ENCODE measurements around the gene SPIRE2.
A peak's percentile ranks its signal among the peaks of the same experiment; 100 is the strongest.

SPIRE2 gene

DNA sequence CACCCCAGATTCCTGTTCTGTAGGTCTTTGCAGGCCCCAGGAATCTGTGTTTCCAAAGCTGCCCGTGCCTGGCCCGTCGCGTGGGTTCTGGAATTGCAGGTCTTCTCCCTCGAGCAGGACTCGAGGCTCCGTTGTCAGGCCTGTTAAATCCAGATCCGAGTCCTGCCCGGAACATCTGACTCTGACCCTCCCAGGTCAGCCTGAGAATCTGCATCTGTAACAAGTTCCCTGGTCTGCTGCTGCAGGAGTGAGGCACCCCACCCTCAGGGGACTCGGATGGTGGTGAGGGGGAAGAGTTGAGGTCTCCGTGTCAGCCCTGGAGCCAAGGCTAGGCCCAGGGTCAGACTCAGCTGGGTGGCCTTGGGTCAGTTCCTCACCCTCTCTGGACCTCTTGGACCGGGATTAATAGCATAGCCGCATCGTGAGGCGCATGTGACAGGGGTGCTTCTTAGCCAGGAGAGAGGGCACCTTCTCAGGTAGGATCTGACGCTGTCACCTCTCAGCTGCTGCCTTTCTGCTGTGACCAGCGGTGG, 8.8 kb downstream of the SPIRE2 start:
- no peak for DNase-seq (ENCODE audit: low spot score)

DNA sequence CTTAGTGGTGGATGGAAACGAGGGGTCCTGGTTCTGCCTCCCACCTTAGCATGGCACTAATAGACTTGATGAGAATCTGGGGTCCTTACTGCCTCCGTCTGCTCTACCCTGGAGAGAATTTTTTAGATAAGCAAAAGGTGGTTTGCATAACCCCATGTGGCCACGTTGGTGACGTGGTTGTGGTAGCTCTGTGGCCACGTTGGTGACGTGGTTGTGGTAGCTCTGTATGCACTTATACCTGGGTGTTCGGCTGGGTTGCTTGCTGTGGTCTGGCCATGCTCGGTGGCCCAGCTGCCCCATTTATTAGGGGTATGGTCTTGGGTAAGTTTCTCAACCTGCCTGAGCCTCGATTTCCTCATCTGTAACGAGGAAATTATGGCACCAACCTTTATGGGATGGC, 13.0 kb downstream of the SPIRE2 start:
- peak; percentile 42 for DNase-seq (ENCODE audit: low spot score)

DNA sequence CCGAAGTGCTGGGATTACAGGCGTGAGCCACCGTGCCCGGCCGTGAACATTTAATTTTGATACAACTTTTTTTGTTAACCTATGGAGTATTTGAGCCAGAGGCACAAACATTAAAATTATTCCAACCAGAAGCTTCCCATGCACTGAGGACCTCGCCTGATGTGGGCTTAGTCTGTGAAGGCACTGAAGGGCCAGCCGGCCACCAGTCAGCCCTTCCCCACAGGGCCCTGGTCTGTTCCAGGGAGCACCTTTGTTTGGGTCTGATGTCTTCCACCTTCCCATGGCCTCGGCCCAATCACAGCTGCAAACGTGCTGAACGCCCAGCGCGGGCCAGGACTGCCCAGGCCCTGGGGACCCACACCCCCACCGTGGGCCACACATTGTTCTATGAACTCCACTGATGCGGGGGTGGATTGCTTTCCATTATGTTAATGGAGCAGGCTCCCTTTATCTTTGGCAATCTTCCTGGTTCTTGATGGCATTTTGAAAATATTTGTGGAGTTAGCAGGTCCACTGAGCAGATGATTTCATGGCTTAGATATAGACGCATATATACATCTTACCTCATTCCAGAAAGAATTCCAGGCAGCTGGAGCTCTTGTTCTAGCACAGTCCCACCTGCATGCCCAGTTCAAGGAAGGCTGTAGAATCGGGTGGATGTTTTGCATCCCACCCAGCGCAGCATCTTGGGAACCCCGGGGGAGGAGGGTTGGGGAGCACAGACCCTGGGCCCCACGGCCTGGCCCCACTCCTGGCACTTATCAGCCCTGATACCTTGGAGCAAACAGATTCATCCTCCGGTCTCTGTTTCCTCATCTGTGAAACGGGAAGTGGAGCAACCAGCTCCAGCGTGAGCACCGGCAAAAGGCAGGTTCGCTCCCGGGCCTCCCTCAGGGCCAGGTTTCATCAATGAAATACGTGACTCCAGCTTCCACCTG, 14.5 kb downstream of the SPIRE2 start:
- no peak for DNase-seq (ENCODE audit: low spot score)

DNA sequence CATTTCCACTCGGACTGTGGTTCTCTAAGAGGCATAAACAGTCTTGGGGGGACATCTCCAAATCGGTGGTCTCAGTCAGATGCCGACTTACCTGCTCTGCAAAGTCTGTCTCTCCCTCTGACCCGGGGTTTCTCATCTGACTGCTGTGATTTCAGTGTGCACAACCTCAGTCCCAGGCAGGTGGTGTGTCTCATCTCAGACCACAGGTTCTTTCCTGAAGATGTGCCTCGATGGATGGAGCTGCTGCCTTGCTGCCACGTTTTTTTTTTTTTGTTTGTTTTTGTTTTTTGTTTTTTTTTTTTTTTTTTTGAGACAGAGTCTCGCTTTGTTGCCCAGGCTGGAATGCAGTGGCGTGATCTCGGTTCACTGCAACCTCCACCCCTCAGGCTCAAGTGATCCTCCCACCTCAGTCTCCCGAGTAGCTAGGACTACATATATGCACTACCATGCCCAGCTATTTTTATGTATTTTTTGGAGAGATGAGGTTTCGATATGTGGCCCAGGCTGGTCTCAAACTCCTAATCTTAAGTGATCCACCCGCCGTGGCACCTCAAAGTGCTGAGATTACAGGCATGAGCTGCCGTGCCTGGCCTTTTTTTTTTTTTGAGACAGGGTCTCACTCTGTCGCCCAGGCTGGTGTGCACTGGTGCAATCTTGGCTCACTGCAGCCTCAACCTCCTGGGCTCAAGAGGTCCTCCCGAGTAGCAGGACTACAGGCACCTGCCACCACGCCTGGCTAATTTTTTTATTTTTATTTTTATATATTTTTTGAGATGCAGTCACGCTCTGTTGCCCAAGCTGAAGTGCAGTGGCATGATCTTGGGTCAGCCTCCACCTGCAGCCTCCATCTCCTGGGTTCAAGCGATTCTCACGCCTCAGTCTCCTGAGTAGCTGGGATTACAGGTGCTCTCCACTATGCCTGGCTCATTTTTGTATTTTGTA, 15.4 kb downstream of the SPIRE2 start:
- DNase-seq (ENCODE audit: low spot score), result no peak

DNA sequence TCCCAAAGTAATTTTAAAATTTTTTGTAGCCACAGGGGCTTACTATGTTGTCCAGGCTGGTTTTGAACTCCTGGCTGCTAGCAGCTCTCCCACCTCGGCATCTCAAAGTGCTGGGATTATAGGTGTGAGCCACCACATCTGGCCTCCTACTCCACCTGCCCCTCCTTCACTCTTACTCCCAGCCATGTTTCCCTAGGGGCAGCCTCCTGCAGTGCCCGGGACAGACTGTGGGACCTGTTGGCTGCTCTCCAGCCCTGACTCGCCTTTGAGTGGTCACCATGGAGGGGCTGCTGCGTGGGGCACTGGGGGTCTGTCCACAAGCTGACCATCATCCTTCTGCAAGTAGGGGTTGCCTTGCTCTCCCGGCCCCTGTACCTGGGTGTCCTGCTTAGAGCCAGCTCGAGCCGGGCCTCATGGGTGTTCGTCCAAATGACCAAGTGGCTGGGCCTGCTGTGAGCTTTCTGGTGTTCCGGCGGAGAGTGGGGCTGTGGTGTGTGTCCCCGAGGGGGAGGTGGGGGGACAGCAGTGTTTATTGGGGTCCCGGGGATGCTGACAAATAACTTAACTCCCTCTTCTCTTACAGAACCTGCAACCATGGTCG, 16.6 kb downstream of the SPIRE2 start:
- no peak for DNase-seq (ENCODE audit: low spot score)

DNA sequence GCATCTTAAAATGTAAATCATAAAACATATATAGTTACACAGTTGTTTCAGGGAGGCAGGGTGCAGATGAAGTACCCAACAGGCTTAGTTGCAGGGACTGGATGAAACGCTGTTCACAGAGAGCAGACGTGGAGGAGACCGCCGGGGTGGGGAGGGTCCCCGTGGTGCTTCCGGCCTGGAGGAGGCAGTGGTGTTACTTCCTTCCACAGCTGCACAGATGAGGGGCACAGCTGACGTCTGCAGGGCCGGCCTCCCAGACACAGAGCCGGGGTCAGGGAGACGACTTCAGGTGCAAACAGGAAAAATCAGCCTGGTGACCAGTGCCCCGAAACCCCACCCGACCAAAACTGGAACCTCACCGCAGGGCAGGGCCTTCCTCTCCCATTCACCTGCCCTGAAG, 17.1 kb downstream of the SPIRE2 start:
- DNase-seq (ENCODE audit: low spot score), result no peak

DNA sequence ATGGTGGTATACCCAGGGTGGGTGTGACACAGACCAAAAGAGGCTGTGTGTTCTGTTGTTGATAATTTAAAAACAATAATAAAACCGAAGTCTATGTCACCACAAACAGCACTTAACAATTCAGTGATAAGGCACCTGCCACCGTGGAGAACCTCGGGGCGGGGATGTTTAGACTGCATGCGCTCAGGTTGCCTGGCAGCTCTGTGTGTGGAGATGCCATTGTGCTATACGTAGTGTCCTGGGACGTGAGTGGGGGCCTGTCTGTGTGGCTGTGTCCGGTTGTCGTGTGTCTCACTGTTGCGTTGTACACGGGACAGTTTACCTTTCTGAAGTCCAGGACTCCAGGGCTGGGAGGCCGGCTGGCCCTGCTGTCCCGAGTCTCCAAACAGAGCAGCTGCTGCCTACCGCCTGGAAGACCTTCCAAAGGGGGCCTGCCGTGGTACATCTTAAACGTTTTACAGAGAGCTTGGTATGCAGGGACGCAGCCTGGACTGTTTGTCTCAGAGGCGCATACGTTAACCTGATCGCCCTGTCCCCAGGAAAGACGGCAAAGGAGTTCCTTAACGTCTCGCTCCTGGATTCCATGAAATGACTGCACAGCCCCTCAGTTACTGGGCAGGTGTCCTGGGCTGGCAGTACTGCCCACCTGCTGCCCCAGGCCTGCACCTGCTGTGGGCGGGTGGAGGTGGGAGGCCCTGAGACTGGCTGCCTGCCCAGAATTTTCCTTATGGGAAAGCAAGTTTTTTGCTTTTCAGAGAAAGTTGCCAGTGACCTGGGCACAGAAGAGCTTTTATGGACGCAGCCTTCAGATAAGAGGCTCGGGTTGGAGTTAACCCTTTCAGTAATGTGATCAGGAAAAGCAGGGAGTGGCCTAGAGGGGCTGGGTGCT, 19.0 kb downstream of the SPIRE2 start:
- DNase-seq (ENCODE audit: low spot score), result no peak

DNA sequence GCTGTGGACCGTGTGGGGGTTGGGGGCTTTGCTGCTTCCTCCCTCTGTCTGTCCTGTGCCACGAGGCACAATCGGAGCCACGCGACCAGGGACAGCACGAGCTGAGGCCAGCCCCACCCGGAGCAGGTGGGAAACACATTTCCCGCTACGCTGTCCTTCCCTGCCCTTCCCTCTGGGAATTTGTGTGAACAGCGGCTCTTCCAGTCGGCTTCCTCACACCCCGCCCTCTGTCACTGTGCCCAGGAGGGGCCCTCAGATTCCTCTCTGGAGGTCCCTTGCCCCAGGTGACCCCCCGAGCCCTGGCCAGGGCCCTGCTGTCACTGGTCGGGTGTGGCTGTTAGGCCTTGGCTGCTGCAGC, 19.6 kb downstream of the SPIRE2 start:
- no peak for DNase-seq (ENCODE audit: low spot score)

DNA sequence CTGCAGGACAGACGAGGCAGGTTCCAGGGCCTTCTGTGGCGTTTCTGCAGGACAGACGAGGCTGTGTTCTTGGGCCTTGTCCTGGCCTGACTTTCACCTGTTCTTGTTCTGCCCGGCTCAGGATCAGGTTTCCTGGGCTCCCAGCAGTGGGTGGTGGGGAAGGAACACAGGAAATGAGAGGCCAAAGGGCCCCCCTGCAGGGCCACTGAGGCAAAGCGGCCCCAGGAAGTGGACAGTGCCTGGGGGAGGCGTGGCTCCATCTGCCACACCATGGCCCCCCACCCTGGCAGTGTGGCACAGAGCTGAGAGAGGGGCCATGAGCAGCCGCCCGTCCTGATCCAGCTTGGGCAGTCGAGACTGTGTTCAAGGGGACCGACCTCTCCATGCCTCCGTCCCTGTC, 20.7 kb downstream of the SPIRE2 start:
- no peak for DNase-seq (ENCODE audit: low spot score)

DNA sequence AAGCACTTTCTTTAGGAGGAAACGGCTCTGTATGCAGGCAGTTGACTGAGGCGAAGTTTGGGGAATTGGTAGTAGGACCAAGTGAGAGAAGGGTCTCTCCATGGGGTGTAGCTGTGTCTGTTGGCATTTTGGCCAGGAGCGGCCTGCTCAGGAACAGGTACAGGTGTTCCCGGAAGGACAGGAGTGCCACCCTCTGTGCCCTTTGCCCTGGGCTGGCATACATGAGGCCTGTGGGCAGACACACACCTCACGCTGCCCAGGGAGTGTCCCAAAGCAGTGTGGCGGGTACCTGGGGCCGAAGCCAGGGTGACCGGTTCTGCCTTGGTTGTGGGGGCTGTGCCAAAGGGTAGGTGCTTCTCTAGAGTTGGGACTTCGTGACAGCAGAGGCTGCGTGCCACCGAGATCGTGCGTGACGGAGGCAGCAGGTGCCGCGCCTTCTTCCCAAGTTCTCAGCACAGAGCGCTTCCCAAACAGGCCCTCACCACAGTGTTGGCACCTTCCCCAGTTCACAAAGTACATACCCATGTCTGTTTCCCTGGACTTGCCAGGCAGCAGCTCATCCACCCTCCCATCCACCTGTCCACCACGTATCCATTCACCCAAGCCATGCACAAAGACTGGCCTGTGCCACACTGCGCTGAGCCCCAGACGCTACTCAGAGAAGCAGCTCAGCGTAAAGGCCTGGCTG, 25.2 kb downstream of the SPIRE2 start:
- no peak for DNase-seq (ENCODE audit: low spot score)

DNA sequence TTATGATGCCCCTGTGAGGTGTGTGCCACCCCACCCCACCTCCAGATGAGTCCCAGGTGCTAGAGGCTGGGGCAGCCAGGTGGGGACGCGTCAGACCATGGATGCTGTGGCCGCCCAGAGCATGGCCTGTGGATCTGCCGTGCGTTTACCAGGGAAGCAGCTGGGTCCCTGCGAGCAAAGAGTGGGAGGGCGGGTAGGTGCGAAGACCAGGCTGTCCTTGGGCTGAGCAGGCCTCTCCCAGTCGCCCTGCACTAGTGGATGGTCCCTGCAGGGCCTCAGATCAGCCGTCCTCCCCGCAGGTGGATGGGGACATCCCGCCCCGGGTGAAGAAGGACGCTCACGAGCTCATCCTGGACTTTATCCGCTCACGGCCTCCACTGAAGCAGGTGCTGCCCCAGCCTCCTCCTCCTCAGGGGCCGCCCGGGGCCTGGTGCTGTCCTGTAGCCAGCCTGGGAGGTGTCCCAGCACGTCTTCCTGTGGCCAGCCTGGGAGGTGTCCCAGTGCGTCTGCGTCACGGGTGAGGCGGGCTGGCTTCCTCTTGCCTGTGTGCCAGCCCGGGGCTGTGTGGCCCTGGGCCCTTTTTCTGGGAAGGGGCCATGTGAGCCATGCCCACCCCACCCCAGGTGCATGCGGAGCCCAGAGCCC, 27.1 kb downstream of the SPIRE2 start:
- DNase-seq (ENCODE audit: low spot score), result no peak

DNA sequence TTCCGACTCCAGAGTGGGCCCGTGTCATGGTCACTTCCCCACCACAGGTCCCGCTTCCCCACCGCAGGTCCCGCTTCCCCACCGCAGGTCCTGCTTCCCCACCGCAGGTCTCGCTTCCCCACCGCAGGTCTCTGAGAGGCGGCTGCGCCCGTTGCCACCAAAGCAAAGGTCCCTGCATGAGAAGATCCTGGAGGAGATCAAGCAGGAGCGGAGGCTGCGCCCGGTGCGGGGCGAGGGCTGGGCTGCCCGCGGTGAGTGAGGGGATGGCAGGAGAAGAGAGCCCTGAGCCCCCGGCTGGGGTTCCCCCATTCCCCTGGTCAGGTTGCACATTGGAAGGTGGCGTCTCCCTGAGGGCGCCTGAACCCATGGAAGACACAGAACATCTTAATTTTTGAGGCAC, 27.7 kb downstream of the SPIRE2 start:
- DNase-seq (ENCODE audit: low spot score), result no peak

DNA sequence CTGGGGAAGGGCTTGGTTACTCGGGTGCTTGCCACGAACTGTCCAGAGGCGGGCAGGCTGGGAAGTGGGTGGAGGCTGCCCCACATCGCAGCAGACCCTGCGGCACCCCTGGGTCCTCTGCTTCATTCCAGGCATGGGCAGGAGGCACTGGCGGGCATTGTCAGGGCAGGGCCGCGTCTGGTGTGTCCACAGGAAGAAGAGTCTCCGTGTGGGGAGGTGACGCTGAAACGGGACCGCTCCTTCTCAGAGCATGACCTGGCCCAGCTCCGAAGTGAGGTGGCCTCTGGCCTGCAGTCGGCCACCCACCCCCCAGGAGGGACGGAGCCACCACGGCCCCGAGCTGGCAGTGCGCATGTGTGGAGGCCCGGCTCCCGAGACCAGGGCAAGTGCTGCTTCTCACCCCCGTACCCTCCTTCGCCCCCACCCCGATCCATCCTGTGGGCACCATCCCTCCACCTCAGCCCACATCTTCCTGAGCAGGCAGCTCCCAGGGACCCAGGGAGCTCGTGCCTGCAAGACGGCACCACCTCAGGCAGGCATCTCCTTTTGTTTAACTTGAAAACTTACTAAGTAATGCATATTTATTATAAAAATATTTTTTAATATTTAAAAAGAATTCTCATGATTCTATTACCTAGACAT, 30.8 kb downstream of the SPIRE2 start:
- DNase-seq (ENCODE audit: low spot score), result no peak

DNA sequence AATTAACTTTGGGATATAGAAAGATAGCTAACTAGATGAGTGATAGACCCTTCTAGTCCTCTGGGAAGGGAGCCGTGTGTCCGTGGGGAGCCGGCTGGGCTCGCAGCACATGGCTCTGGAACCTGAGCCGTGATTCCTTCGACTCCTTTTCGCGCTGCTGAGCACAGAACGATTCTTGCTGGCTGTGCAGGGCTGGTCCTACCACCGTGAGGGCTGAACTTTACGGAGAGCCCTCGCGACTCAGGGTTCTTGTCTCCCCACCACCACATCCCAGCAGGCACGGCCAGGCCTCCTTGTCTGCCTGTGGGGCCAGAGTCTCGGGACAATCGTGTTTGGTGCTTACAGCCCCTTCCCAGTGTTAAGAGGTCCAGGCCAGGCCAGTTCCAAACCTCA, 31.3 kb downstream of the SPIRE2 start:
- DNase-seq (ENCODE audit: low spot score), result no peak

DNA sequence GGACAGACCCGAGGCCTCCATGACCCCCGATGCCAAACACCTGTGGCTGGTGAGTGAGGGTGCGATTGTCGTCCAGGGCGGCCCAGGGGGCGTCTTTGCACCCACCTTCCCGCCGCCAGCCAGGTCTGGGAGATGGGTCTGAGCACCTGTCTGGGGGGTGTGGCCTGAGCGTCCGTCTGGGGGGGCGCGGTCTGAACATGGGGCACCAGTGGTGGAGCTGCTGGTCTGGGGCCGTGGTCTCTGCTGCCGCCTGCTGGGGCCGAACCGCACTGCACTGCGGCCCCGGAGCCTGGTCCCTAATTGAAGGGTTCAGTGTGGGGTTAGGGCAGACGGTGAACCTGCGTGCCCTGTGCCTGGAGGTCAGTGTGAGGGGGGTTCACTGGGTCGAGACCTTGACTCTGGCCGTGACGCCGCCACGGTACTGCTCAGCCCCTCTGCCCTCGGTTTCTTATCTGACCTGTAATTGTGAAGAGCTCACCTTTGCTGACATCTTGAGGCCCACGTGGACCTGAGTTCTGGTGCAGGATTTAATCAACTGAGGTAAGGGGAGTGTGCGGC, 32.6 kb downstream of the SPIRE2 start:
- DNase-seq (ENCODE audit: low spot score), result peak; percentile 72

DNA sequence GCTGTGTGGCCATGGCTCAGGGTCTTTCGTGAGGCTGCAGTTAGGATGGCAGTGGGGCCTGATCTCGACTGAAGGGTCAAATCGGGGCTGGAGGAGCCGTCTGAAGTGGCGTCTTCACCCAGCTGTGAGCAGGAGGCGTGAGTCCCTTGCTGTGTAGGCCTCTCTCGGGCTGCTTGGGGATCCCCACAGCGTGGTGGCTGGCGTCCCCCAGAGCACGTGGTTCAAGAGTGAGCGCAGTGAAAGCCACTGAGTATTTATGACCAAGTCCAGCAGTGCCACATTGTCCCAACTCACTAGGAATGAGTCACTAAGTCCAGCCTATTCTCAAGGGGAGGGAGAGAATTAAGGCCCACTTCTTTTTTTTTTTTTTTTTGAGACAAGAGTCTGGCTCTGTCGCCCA, 33.4 kb downstream of the SPIRE2 start:
- DNase-seq (ENCODE audit: low spot score), result no peak

DNA sequence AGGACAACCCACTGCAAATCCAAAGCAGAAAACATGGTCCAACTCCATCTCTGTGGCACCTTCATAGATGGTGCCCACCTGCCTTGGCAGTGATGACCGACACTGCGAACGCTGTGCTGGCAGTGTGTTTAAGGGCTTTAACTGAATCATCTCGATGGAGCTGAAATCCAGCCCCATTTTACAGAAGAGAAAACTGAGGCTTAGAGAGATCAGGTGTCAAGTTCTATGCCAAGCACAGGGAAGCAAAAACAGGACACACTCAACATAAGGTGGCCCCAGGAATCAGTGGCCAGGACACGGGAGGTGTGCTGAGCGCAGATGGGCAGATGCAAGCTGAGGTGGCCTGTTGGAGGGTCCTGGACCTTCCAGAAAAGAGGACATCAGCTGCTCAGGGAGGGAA, 34.5 kb downstream of the SPIRE2 start:
- DNase-seq (ENCODE audit: low spot score), result no peak

DNA sequence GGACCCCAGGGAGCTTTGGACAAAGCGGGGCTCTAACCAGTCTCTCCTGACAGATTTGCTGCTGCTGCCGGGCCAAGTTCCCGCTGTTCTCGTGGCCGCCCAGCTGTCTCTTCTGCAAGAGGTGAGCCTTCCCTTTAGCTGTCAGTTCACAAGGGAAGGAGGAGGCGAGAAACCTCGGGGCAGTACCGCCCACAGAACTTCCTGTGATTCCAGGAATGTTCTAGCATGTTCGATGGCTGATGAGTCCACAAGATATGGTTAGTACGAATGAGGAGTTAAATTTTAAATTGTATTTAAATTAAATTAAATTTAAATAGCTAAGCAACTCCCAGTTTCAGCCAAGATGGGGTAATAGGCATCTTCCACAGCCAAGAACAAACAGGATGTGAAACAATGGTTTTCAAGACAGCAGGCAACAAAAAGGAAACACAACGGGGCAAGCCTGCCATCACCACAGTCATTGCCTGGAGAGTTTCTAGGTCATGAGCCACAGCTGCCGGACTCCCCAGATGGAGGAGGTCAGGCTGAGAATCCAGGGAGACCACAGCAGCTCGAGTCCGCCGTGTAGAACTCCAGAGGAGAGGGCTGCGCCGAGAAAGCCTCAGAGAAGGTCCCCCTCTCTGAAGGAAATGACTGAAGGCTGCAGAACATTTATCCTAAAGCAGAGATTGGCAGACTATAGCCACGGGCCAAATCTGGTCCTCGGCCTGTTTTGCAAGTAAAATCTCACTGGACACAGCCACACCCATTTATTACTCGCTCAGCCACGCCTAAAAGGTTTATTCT, 35.7 kb downstream of the SPIRE2 start:
- DNase-seq (ENCODE audit: low spot score), result peak; percentile 67

DNA sequence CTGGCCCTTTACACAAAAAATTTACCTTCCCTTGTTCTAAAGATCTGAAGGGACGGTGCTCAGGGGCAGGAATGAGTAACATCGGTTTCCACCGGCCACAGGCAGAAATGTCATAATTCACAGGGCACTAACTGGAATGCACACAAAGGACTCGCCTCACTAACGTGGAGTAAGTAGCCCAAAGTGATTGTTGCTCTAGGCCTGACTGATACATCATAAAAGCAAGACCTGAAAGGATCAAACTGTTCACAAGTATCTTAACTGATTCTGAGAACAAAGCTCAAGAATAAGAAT, 36.2 kb downstream of the SPIRE2 start:
- no peak for DNase-seq (ENCODE audit: low spot score)
